NB4 (cell line): ENCODE measurements around the gene CNOT6L.

Source experiments
- MYC ChIP-seq: IDR thresholded peaks from 2 replicates; pipeline ENCODE4 v1.6.1; 2011; ENCODE audit warnings: low read depth, low read length
- POLR2A ChIP-seq: IDR thresholded peaks from 2 replicates; pipeline ENCODE4 v1.6.1; 2011; ENCODE audit warnings: mild to moderate bottlenecking; ENCODE audit not compliant: insufficient read length; ENCODE audit errors: extremely low read depth
- TF ChIP-seq, protein P1 (sequence below): IDR thresholded peaks from one replicate; pipeline ENCODE4 v1.5.1; 2012; ENCODE audit warnings: low read depth, low read length
- TF ChIP-seq, protein P2 (sequence below): IDR thresholded peaks from 2 replicates; pipeline ENCODE4 v1.6.1; 2011; ENCODE audit warnings: low read depth, low read length

DNA sequence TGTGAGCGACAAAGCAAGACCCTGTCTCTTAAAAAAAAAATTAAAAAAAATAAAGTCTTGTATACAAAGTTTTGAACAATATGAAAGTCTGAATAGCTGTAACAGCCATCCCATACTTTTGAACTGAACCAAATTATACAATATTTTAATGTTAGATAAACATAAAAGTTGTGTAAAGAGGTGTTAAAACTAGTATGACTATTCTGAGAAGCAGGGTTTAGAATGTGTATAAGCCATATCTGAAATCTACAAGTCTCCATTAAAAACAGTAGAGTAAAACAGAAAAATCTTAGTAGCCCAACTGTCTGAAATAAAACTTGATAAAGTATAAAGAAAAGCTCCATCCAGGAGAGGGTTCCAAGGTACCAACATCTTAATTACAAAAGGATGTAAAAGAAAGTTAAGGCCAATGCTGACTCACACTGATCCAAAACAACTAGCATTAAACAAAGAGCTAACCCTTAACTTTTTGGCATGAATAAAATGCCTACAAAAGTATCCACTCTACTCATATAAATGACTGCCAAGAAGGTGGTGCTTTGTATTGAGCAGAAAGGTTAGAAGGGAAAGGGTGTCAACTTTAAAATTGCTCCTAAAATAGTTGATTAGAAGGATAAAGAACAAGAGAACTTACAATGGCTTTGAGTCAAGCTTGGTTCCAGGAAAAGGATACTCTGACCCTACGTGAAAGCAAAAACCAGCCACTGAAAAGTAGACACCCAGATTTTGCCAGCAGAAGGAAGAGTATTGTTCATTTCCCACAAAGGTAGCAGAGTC, 18.5 kb downstream of the CNOT6L start:
- TF ChIP-seq, protein P1, sequence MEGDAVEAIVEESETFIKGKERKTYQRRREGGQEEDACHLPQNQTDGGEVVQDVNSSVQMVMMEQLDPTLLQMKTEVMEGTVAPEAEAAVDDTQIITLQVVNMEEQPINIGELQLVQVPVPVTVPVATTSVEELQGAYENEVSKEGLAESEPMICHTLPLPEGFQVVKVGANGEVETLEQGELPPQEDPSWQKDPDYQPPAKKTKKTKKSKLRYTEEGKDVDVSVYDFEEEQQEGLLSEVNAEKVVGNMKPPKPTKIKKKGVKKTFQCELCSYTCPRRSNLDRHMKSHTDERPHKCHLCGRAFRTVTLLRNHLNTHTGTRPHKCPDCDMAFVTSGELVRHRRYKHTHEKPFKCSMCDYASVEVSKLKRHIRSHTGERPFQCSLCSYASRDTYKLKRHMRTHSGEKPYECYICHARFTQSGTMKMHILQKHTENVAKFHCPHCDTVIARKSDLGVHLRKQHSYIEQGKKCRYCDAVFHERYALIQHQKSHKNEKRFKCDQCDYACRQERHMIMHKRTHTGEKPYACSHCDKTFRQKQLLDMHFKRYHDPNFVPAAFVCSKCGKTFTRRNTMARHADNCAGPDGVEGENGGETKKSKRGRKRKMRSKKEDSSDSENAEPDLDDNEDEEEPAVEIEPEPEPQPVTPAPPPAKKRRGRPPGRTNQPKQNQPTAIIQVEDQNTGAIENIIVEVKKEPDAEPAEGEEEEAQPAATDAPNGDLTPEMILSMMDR = no peak
- TF ChIP-seq POLR2A (no peak), MYC (no peak)
- TF ChIP-seq, protein P2, sequence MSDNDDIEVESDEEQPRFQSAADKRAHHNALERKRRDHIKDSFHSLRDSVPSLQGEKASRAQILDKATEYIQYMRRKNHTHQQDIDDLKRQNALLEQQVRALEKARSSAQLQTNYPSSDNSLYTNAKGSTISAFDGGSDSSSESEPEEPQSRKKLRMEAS = no peak
